Mucosa of descending colon (tissue), 3 donors: ENCODE measurements around the gene KLHL36. TPM values are rescaled to one million over a fixed set of nuclear protein-coding genes. Genes with fewer than 3 reads are reported as not detected.
A peak's percentile ranks its signal among the peaks of the same experiment; 100 is the strongest.

ENCODE experiments used
- ATAC-seq: fragments of 200-7000 bp; cut with Tn5 transposase; one replicate; pipeline ENCODE4 v1.9.1; 2020; ENCODE audit warnings: mild to moderate bottlenecking, moderate library complexity
- DNase-seq, 3 donors: peaks; one replicate each; pipeline ENCODE4 v3.0.0-alpha.2; 2020
- H3K36me3 ChIP-seq: fragments of 200-600 bp; one replicate; pipeline ENCODE4 v1.8.0; 2021; ENCODE audit warnings: low read depth, mild to moderate bottlenecking
- H3K4me1 ChIP-seq: fragments of 200-600 bp; one replicate; pipeline ENCODE4 v1.8.0; 2021; ENCODE audit warnings: low read depth, mild to moderate bottlenecking
- H3K4me3 ChIP-seq: fragments of 200-600 bp; one replicate; pipeline ENCODE4 v1.8.0; 2021; ENCODE audit warnings: mild to moderate bottlenecking
- H3K9me3 ChIP-seq: fragments of 200-600 bp; one replicate; pipeline ENCODE4 v1.8.0; 2021; ENCODE audit warnings: mild to moderate bottlenecking
- CTCF ChIP-seq: fragments of 200-600 bp; IDR thresholded peaks from one replicate; pipeline ENCODE4 v1.8.0; 2022; ENCODE audit warnings: antibody characterized with exemption, mild to moderate bottlenecking
- intact Hi-C, 2 donors: fragments of 100-400 bp; cut with DNase I in 1 of 2; cut with micrococcal nuclease in 1 of 2; formaldehyde crosslinking; loops; one replicate each; pipeline versions ENCODE4 v1.11.0 to v1.11.1; 2022; cut with DNase I, micrococcal nuclease
- total RNA-seq, 3 donors: library from RNA; stranded (reverse); fragmentation: NEBNext Ultra II Directional in 2 of 3; extraction: Animal tissue kit (Norgen Biotek cat#: 25700) in 2 of 3; gene quantifications; one replicate each; pipeline versions ENCODE4 v1.2.1 to v1.2.4, GENCODE V29; 2021 to 2023
- donor health status: DM: no; HTN: no; CAD: no; lungs with moderate emphysema.
- donor health status: DM: no; HTN: no; CAD: no.
- donor health status: DM: no; HTN: yes; CAD: no.

The KLHL36 gene
- total RNA-seq, 3 donors from 2014 or later, result 47.5 to 60.3 (median 59.2) TPM

- Histone ChIP-seq H3K36me3 (no peaks in the 10 kb centered on the region), H3K9me3 (no peaks in the 10 kb centered on the region), H3K4me3 (no peak overlapping the region), H3K4me1 (peaks cover 10% of the 10 kb centered on the region)
- DNase-seq, result no peak
- no peak for TF ChIP-seq CTCF
- intact Hi-C loops, result no loop called here
- ATAC-seq, result no peak
These were observed 19.4 kb downstream of the KLHL36 start for GRCh38 chr16:84667600-84668309.

DNA sequence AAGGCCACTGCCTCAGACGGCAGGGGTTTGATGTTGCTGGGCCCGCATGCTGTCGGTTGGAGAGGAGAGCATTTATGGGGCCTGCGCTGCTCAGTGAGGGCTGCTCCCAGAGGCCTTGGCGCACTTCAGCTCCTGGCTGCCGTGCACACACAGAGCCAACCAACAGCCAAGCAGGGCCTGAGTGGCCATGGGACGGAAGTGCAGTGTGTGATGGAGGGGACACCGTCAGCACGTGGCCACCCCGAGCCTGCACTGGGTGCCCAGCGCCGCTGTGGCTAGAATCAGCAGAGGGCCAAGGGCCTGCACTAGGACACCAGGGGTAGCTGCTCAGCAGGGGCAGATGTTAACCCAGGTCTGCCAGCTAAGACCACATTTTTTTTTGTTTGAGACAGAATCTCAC, 21.8 kb downstream of the KLHL36 start:
- TF ChIP-seq CTCF, result no peak
- DNase-seq (no peak), ATAC-seq (no peak)
- Histone ChIP-seq H3K36me3 (no peaks in the 10 kb centered on the region), H3K9me3 (no peaks in the 10 kb centered on the region), H3K4me3 (no peak overlapping the region), H3K4me1 (no peaks in the 10 kb centered on the region)
- intact Hi-C loops, result loop anchor here (5.0 kb wide), 2 partner anchors 52 to 57 kb away; no protein-coding TSS in a partner anchor

DNA sequence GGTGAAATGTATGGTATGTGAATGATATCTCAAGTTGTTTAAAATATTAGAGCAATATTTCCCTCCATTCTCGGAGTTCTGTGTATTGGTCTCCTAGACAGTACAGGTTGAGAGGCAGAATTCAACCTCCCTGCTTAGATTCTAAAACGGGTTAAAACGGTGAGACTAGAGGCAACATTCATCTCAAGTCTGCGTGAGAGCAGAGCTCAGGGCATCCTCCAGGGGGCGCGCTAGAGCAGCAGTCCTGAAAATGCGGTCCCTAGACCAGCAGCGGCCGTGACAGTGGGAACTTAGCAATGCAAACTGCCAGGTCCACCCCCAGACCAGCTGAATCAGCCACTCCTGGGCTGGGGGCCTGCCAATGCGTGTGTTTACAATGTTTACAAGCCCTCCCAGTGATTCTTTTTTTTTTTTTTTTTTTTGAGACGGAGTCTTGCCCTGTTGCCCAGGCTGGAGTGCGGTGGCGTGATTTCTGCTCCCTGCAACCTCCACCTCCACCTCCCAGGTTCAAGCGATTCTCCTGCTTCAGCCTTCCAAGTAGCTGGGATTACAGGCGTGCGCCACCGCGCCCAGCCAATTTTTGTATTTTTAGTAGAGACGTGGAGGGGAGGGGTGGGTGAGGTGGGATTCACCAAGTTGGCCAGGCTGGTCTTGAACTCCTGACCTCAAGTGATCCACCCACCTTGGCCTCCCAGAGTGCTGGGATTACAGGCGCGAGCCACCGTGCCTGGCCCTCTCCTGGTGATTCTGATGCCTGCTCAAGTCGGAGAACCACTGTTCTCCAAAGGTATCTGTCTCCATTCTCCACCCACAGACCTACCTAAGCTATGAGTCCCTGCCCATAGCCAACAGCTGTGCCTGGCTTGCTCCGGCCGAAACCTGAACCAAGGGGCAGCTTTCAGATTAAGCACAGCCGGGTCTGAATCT, 24.2 kb downstream of the KLHL36 start:
- Histone ChIP-seq H3K9me3 (no peaks in the 10 kb centered on the region), H3K4me3 (no peak overlapping the region), H3K36me3 (no peaks in the 10 kb centered on the region), H3K4me1 (no peaks in the 10 kb centered on the region)
- TF ChIP-seq CTCF, result peak; percentile 87
- ATAC-seq, result peak; percentile 93
- intact Hi-C loops, result loop anchor here (5.0 kb wide), 2 partner anchors 50 to 55 kb away; no protein-coding TSS in a partner anchor
- DNase-seq, result peak; percentile 79 to 89 (median 85)

GRCh38 chr16:84673203-84673535, 24.9 kb downstream of the KLHL36 start:
- ATAC-seq, result no peak
- Histone ChIP-seq H3K4me3 (no peak overlapping the region), H3K4me1 (no peaks in the 10 kb centered on the region), H3K9me3 (no peaks in the 10 kb centered on the region), H3K36me3 (no peaks in the 10 kb centered on the region)
- DNase-seq, result no peak
- TF ChIP-seq CTCF, result no peak
- intact Hi-C loops, result loop anchor here (5.0 kb wide), 2 partner anchors 49 to 54 kb away; no protein-coding TSS in a partner anchor

DNA sequence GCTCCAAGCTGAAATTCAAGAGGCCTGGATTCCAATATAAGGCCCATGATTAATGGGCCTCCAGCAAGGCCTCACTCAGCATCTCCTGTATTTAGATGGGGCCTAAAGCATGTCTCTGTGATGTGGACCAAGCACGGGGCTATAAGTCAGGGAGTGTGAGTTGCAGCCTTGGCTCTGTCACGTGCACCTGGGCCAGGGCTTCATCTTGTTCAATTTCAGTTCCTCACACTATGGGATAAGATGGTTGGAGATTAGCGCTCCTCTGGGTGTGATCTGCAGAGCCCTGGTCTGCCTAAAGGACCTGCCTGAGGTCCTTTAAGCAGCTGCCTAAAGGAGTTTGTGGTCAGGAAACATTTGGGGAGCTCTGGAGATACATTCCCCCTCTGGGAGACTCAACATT, 25.2 kb downstream of the KLHL36 start:
- H3K36me3 ChIP-seq, result no peaks in the 10 kb centered on the region
- H3K9me3 ChIP-seq, result no peaks in the 10 kb centered on the region
- intact Hi-C loops, result loop anchor here (5.0 kb wide), 2 partner anchors 49 to 54 kb away; no protein-coding TSS in a partner anchor
- ATAC-seq, result no peak
- no peak overlapping the region for H3K4me3 ChIP-seq
- DNase-seq, result no peak
- H3K4me1 ChIP-seq, result no peaks in the 10 kb centered on the region
- TF ChIP-seq CTCF, result no peak
